ELR (cell line): Measurements from ENCODE around the gene PAX2.

Experiments
- DNase-seq: peaks from one replicate; pipeline ENCODE4 v3.0.0-alpha.2; 2015; ENCODE audit warnings: low read depth

PAX2 gene

DNA sequence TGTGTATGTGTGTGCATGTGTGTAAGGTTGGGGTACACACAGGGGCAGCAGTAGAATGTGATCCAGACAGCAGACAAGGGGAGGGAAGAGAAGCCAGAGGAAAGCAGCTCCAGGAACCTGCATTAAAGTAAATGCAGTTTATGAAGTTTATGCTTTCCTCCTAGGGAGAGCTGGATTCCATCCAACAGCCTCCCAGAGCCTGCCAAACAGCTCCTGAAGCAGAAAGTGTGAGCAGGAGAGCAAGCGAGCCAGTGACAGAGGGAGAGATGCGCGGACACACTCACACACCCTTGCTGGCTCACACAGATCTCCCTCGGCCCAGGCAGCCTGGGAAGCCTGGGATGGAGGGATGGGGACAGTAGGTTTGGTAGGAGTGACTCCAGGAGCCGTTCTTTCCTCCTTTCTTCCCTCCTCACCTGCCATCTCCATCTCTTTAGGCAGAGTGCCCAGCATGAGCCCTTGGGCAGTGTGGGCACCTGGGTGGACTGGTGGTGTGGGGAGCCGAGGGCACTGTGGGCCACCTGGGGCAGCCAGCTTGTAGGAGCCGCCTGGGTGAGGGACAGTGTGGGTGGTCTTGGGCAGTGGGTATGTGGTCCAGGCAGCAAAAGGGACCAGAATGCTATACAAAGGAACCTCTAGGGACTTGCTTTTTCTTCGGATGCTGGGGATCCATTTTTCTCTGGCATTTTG is 46.1 kb downstream of the PAX2 start:
- no peak for DNase-seq

DNA sequence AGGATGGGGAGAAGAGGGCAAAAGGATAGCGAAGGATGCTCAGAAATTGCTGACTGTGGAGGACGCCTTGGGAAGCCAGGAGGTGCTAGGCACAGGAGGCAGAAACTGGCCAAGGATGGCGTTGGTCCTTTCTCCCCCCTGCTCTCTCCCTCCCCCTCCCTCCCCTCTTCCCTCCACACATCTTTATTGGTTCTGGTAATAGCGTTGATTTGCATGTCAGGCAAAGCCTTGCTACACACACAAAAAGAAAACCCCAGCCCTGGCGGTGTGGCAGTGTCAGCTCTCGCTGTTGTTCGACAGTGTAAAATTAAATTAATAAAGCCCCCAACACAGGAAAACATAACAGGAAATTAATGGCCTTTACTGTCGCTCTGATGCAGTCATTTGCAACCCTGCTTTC is 47.2 kb downstream of the PAX2 start:
- DNase-seq: no peak

DNA sequence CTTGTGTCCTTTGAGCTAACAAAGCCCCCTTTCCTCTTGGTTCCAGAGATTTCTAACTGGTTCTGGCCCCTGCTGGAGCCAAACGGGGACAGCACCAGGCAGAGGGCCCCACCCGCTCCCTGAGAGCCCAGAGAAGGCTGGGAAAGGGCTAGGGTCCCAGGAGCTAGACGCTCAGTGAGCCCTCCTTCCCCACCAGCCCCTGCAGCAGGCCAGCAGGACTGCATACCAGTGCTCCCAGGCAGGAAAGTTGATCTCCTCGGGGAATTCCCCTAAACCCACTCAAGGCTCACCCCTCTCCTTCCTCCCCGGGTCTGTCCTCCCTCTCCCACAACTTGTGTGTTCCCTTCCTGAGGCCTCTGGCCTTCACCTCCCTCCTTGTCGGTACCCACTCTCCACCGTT is 47.7 kb downstream of the PAX2 start:
- DNase-seq: no peak

DNA sequence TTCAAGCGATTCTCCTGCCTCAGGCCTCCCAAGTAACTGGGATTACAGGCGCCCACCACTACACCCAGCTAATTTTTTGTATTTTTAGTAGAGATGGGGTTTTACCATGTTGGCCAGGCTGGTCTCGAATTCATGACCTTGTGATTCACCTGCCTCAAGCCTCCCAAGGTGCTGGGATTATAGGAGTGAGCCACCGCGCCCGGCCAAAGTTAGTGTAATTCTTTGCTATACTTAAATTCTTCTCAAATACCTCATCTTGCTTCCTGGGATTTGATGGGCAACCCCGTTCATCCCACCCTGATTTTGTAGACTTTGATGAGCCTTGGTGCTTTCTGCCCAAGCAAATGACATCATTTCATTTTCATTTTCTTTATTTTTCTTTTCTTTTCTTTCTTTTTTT is 54.5 kb downstream of the PAX2 start:
- DNase-seq: no peak

DNA sequence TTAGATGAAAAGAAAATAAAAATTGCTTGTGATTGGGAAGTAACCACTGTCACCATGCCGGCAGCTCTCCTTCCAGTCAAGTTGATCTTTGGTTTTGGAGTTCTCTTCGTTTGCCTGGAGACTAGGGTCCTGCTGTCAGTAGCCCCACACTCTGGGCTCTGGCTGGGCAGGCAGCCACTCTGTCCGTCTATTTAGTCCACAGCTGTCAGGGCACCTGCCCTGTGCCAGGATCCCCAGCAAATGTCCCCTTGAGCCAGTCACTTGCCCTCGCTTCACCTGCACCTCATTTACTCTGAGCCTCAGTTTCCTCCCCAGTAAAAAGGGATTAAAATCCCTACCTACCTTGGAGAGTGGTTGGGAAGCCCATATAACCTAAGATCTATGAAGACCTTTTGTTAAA is 55.5 kb downstream of the PAX2 start:
- no peak for DNase-seq

DNA sequence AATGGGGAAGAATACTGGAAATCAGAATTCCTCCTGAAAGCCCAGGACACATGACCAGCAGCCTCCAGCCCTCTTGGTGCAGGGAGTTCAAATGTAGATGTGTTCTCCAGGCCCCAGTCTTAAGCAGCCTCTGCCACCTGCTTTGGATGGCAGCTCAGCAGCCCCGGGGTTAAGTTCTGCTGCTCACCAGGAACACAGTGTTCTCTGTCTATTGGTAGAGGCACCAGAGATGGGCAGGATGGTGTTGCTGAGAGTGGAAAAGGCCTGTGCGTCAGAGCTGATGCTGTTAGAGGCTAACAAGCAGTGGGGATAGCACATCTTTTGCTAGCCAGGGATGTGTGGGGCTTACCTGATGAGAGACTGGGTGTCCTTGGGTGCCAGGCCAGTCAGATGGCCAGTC is 56.8 kb downstream of the PAX2 start:
- DNase-seq: no peak

DNA sequence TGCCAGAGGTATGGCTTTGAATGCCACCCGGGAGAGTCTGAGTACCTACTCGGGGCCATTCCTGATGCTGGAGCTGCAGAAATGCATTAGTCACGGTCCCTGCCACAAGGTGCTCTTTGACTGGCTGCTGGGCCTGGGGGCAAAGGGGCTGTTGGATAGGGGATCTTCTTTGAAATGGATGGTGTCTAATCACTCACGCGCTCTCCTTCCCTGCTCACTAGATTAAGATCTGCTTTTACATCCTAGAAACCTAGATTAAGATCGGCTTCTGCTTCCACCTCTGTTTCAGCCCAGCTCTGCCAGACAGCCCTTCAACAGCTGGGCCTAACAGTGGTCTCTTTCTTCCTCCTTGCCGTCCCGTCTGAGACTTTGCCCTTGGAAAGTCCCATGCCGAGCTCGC is 57.2 kb downstream of the PAX2 start:
- DNase-seq: no peak

DNA sequence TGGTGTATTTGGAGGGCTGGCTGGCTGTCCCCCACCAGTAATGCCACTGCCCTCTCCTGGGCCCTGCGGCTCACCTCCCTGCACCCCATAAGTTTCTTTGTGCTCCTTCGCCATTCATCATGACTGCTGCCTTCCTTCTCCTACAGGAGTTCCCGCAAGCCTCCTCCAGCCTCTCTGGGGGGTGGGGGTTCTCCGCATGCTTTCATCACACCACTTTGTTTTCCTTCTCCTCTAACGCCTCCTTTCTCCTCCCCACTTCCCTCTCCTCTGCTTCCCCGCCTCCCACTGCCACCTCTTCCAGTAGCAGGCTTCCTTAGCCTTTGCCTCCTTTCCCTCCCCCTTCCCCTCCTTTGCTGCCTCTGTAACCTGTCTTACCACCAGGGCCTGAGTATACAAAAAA is 58.1 kb downstream of the PAX2 start:
- DNase-seq: no peak

DNA sequence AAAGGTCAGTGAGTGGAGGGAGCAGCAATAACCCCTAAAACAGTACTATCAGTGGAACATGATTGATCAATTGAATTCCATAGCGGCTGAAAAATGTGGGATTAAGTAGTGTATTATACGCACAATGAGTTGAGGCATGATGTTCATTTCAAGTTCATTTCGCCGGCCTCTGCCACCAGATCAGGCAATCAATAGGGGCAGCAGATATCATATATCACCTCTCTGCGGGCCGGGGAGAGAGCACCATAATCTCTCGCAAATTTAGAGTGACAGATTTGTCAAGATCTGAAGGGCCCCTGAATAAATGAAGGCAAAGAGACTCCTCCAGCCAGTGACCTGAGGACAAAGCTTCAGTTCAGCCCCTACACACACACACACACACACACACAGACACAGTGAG is 58.5 kb downstream of the PAX2 start:
- no peak for DNase-seq

DNA sequence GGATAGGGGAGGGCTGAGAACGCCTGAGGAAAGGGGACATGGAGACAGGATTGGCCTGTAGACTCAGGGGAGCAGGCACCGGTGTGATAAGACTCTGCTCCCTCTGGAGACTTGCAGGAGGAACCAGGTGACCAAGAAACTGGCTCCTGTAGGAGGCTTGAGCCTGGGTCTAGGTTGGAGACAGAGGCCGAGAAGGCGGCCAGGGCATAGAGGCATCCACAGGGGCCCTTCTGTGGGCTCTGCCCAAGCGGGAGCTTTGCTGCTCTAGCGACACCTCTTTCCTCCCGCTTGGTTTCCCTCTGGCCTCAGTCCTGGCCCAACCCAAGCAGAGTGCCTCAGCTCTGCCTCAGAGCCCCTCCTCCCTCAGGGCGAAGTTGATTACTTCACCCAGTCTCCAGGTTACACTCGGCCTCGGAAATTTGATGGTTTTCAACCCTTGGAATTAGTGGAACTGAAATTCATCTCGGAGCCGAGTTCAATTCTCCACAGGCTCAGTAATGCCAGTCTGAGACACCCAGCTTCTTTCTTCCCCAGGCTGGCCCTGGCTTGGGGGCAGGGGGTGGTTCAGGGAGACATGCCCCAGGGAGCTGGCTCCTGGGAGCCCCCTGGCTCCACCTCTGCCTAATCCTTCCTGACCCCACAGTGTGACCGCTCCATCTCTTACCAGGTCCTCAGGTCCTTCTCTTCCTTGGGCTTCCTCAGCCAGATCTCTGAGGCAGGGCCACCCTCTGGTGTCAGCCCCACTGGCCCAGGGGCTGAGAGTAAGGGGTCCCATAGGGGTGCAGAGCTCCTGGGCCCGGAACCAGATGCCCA is 60.4 kb downstream of the PAX2 start:
- no peak for DNase-seq

DNA sequence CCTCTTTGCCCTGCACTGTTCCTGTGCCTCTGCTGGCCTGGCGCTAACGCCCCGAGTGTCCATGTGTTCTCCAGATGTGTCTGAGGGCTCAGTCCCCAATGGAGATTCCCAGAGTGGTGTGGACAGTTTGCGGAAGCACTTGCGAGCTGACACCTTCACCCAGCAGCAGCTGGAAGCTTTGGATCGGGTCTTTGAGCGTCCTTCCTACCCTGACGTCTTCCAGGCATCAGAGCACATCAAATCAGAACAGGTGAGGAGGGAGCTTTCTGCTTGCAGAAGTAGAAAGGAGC is 60.9 kb downstream of the PAX2 start:
- no peak for DNase-seq

DNA sequence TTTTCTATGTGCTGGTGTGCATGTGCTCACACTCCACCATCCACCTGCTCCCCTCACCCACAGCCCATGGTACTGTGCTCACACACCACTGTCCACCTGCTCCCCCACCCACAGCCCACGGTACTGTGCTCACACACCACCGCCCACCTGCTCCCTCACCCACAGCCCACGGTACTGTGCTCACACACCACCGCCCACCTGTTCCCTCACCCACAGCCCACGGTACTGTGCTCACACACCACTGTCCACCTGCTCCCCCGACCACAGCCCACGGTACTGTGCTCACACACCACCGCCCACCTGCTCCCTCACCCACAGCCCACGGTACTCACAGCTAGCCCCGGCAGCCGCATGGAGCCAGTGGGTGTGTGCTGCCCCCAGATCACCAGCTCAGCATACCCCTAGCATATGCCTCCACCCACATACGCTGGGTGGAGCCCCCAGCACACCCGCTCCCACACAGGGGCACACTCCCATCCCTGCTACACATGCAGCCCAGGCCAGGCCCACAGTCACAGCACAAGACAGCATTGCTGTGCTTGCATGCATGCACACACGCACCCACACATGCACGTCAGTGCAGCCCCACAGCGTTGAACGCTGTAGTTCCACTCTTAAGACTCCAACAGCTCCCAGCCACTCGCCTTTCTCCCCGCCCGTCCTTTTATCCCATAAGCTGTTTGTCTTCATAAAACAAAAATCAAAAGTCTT is 62.0 kb downstream of the PAX2 start:
- no peak for DNase-seq

DNA sequence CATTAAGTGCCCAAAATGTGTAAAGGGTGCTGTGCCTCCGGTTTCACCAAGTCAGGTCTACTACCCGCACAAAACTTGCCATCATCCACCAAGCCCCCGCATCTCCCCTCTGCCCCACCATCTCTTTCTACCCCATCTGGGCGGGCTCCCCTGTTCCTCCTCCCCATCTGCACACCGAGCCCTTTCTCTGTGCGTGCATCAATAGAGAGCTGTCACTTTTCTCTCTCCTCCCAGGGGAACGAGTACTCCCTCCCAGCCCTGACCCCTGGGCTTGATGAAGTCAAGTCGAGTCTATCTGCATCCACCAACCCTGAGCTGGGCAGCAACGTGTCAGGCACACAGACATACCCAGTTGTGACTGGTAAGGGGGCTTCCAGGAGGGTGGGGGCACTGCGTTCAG is 63.5 kb downstream of the PAX2 start:
- DNase-seq: no peak

DNA sequence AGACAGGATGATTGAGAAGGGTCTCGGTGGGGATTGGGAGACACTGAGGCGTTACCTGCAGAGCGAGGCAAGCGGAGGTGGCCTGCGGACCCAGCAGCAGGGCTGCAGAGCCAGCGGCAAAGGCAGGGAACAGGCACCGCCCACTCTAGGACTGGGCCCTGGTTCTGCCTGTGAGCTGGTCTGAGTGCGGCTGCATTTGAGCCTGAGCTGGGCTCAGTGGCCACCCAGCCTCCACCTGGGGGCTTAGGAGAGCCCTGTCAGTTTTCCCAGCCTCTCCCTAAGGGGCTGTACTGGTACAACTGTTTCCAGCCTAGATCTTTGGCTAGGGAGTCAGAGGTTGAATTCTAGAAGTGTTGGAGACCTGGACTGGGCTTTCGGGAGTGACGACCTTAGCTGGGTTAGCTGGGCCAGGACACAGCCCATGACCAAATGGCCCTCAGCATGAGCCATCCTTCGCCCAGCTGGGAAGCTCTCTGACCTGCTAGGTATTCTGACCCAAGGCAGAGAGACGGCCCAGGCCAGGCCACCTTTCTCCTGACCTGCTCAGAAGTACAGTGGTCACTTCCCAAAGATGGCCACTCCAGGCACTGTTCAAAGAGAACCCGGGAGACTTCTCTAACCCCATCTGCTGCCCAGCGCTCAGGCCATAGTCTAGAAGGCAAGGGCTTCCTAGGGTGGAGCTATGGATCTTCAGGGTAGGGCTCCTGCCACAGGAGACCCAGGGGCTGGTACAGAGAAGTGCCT is 64.9 kb downstream of the PAX2 start:
- DNase-seq: no peak

DNA sequence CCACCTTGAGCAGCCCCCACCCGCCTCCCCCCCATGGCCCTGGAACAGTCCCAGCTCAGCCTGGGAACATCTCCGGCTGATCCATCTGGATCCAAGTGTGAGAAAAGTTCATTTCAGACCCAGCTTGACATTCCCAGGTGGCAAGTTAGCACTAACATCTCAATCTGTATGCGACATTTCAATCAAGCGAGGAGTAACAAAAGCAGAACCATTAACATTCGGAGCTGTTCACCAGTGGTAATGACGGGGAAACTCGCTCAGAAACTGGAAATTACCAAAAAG is 65.4 kb downstream of the PAX2 start:
- no peak for DNase-seq

DNA sequence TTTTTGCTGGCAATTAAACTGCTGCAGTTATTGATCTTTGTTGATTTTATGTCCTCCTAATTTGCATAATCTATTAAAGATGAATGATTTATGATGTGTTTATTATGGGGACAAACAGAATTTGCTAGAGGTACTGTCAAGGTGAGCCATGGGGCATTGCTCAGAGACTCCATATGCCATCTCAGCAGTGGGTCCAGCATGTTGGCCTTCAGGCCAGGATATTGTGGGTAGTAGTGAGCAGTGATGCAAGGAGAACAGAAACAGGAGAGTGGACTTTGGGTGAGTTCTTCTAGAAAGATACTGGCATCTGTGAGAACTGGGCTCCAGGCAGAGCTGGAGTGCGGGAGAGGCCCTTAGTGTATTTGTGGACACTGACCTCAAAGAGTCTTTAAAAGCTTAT is 65.9 kb downstream of the PAX2 start:
- no peak for DNase-seq

DNA sequence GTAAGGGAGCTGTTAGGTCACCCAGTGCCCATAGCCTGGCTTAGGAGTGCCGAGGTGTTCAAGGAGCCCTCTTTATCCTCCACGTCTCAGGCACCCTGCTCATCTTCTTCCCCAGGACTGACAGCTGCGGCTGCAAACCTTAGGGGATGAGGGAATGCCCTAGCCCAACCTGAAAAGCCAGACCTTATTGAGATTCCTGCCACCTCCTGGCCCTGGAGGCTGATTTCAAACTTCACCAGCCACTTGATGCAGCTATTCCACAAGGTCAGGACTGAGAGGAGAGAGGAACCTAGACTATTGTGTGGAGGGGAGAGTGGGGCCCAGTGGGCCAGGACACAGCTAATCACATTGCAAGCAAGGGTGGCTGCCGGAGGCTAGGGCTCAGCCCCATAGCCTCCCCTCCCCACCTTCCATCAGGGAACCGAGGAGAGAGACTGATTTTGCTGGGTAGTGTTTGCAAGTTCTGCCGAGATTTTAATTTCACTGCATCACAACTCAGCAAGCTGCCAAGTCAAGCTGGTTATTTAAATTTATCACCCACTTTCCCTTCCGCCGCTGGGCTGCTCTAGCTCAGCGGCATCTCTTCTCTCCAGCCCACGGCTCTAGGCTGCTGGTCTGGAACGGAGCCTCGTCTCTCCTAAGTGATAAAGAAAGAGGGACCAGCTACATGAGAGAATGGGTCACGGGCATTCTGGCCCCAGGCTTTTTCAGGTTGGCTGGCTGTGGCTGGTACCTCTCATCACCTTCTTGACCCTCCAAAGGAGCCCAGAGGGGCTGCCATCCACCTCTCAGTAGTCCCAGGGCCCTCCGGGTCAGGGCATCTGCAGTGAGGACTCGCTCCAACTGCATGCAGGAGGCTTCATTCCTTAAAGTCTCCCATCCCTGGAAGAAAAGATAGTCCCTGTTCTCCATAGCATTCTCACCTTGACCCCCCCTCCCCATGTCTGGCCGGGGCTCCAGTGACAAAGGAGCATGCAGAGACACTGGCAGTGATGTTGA is 66.7 kb downstream of the PAX2 start:
- DNase-seq: no peak

DNA sequence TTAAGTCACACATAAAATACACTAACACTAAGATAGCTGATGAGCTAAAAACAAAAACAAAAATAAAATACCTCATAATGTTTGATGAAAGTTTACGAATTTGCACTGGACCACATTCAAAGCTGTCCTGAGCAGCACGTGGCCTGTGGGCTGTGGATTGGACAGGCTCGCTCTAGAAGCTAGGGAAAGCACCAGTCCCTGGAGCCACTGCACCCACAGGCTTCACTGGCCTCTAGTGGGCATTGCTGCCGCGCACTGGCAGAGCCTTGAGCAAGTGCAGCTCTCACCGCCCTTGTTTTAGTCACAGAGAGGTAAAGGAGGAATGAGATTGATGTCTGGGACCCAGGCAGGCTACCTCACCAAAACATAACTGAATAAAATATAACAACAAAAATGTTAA is 67.6 kb downstream of the PAX2 start:
- DNase-seq: no peak

DNA sequence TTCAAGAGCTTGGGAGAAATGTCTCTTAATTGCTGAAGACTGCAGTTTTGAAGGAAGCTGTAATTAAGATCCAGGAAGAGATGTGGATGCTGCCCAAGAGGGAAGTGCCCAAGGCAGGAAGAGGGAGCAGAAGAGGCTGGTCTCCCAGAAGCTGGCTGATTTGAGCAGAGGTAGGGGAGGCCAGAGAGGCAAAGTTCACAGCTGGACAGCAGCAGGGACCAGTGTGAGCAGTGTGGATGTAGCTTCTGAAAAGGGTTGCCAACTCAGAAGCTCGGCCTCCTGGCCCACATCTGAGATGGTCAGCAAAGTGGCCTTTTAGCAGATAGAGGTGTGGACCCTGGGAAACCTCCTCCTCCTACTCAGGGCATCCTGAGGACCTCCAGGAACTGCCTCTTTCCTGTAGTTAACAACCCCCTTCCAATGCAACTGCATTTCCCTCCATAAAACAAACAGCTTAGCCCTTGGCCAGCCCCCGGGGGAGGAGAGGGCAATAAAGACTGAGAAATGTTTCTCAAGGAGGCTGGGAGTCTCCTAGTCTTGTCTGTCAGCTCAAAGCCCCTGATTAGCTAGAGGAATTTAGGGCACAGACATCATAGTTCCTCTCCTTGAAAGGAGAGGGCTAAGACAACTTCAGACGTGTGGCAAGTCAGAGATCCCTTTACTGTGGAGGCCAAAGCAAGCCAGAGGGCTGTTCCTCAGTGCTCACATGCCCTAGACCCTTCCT is 69.5 kb downstream of the PAX2 start:
- no peak for DNase-seq

DNA sequence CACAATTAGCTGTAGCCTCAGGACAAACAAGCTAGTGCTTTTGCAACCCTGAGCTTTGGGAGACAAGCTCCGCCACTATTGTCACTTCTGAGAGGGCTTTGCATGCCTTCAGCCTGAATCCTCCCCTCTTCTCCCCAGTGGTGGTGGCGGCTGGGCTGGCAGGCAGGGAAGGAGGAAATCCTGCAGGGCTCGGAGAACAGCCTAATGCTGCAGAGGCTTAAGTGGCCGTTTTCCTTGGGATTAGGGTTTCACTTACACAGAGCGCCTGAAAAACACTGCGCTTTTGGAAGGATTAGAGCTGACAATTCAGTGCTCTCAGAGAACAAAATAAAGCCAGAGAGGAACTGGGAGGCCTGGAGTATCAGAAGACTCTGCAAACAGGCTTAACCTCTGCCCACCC is 71.3 kb downstream of the PAX2 start:
- no peak for DNase-seq

DNA sequence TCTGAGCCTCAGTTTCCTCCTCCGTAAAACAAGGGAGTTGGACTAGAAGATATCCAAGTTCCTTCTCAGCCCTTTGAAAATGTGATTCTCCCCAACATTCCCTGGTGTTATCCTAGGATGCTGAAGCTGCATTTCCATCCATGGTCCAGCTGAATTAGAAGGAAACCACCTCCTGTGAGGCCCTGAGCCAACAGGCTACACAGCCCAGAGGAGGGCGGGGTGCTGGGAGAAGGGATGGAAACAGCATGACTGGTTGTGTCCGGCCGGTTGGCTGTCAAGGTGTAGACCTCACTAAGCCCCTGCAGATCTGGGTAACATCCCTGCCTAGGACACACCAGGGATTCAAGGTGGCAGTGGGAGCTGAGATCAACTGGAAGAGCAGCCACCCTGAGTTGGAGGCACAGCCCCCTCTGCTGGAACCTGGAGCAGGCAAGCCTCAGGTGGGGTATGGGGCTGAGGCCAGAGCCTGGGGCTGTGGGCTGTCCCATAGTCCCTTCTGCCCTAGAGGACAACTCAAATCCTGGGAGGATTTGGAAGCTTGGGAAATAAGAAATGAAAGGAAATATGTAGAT is 72.0 kb downstream of the PAX2 start:
- DNase-seq: no peak
